ENCODE data around the gene PSMC4.

Gene PSMC4

DNA sequence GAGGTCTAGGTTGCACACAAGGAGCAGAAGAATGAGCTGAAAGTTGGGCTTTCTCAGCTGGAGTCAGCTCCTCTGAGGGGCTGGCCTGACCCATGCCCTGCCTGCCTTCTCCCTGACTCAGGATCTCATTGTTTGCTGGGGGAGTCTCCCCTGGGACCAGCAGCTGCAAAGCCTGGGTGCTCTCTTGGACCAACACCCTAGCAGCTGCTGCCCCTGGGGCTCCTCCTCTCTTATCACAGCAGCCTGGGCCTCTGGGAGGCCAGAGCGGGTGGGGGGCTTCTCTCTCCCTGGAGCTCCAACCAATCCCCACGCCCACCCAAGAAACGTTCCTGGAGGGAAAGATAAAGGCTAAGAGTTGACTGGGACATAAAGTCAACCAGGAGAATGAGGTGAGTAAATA, 34.9 kb upstream of the PSMC4 start:
- peak overlapping the region; percentile 2 for H3K4me3 ChIP-seq (ENCODE audit: low read length)
- H3K36me3 ChIP-seq (ENCODE audit: control insufficient read depth, insufficient read depth, low read length), result no peaks in the 10 kb centered on the region
- no peaks in the 10 kb centered on the region for H3K9me3 ChIP-seq (ENCODE audit: control insufficient read depth, low read length)
- H3K27me3 ChIP-seq (ENCODE audit: control insufficient read depth, insufficient read depth, low read length), result no peaks in the 10 kb centered on the region
- H3K4me1 ChIP-seq (ENCODE audit: control insufficient read depth, insufficient read depth, low read length), result peaks cover 47% of the 10 kb centered on the region
- H3K9ac ChIP-seq (ENCODE audit: low read length), result peak overlapping the region; percentile 54

- Histone ChIP-seq H3K4me3 (ENCODE audit: low read length) (peak overlapping the region; percentile 2), H3K9ac (ENCODE audit: low read length) (peak overlapping the region; percentile 50), H3K9me3 (ENCODE audit: control insufficient read depth, low read length) (no peaks in the 10 kb centered on the region), H3K27me3 (ENCODE audit: control insufficient read depth, insufficient read depth, low read length) (no peaks in the 10 kb centered on the region), H3K4me1 (ENCODE audit: control insufficient read depth, insufficient read depth, low read length) (peaks cover 53% of the 10 kb centered on the region), H3K36me3 (ENCODE audit: control insufficient read depth, insufficient read depth, low read length) (no peaks in the 10 kb centered on the region)
Measured at GRCh38 chr19:39936622-39937021, 34.3 kb upstream of the PSMC4 start.

DNA sequence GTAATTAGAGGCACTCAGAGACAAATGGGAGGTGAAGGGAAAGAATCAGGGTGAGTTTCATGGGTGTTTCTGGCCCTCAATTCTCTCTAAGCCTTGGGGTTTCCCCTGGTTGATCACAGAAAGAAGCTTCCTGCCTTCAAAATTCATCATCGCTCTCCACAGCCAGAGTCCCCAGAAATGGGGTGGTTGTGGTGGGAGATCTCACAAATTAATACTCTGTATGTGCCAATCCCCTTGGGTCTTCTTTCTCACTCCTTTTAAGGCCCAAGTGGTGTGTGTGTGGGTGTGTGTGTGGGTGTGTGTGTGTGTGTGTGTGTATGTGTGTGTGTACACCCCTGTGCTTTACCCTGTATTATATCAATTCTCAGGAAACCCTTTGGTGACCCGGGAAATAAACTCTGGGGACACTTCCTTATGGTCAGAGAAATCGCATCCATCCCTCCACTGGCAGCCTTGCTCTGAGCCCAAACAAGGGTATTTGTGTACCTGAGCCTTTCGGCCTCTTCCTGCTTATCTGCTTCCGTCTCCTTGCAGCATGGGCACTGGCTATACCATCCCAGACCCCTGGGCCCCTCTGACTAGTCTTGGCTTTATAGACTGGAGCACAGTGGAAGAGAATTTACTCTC, 33.8 kb upstream of the PSMC4 start:
- peaks cover 59% of the 10 kb centered on the region for H3K4me1 ChIP-seq (ENCODE audit: control insufficient read depth, insufficient read depth, low read length)
- no peaks in the 10 kb centered on the region for H3K36me3 ChIP-seq (ENCODE audit: control insufficient read depth, insufficient read depth, low read length)
- H3K9me3 ChIP-seq (ENCODE audit: control insufficient read depth, low read length), result no peaks in the 10 kb centered on the region
- no peak overlapping the region for H3K4me3 ChIP-seq (ENCODE audit: low read length)
- H3K27me3 ChIP-seq (ENCODE audit: control insufficient read depth, insufficient read depth, low read length), result no peaks in the 10 kb centered on the region
- peak overlapping the region; percentile 47 for H3K9ac ChIP-seq (ENCODE audit: low read length)

- Histone ChIP-seq H3K4me1 (ENCODE audit: control insufficient read depth, insufficient read depth, low read length) (peaks cover 64% of the 10 kb centered on the region), H3K36me3 (ENCODE audit: control insufficient read depth, insufficient read depth, low read length) (no peaks in the 10 kb centered on the region), H3K27me3 (ENCODE audit: control insufficient read depth, insufficient read depth, low read length) (no peaks in the 10 kb centered on the region), H3K9ac (ENCODE audit: low read length) (peak overlapping the region; percentile 47), H3K4me3 (ENCODE audit: low read length) (no peak overlapping the region), H3K9me3 (ENCODE audit: control insufficient read depth, low read length) (no peaks in the 10 kb centered on the region)
Measured at GRCh38 chr19:39937787-39938186, 33.2 kb upstream of the PSMC4 start.

- Histone ChIP-seq H3K36me3 (ENCODE audit: control insufficient read depth, insufficient read depth, low read length) (no peaks in the 10 kb centered on the region), H3K27me3 (ENCODE audit: control insufficient read depth, insufficient read depth, low read length) (no peaks in the 10 kb centered on the region), H3K9me3 (ENCODE audit: control insufficient read depth, low read length) (no peaks in the 10 kb centered on the region), H3K9ac (ENCODE audit: low read length) (no peak overlapping the region), H3K4me1 (ENCODE audit: control insufficient read depth, insufficient read depth, low read length) (peaks cover 70% of the 10 kb centered on the region), H3K4me3 (ENCODE audit: low read length) (no peak overlapping the region)
Measured at GRCh38 chr19:39939556-39939955, 31.4 kb upstream of the PSMC4 start.

DNA sequence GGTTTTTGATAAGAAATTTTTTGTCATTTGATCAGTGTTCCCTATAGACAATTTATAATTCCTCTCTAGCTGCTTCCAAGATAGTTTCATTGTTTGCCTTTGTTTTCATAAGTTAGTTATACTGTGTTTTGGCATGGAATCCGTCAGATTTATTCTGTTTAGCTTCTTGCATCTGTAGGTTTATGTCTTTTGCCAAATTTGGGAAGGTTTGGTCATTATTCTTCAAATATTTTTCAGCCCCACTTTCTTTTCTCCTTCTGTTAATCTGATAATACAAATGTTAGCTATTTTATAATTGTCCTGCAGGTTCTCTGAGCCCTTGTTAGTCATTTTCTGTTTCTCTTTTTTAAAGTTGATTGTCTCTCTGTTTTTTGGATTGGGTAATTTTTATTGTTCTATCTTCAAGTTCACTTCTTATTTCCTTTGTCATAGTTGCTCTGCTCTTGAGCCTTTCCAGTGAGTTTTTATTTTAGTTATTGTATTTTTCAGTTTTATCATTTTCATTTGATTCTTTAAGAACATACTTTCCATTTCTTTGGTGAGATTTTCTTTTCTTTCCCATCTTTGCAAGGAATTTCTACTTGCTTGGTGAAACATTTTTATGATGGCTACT, 30.6 kb upstream of the PSMC4 start:
- H3K9me3 ChIP-seq (ENCODE audit: control insufficient read depth, low read length), result no peaks in the 10 kb centered on the region
- H3K27me3 ChIP-seq (ENCODE audit: control insufficient read depth, insufficient read depth, low read length), result no peaks in the 10 kb centered on the region
- peaks cover 70% of the 10 kb centered on the region for H3K4me1 ChIP-seq (ENCODE audit: control insufficient read depth, insufficient read depth, low read length)
- H3K9ac ChIP-seq (ENCODE audit: low read length), result no peak overlapping the region
- no peak overlapping the region for H3K4me3 ChIP-seq (ENCODE audit: low read length)
- no peaks in the 10 kb centered on the region for H3K36me3 ChIP-seq (ENCODE audit: control insufficient read depth, insufficient read depth, low read length)

- no peaks in the 10 kb centered on the region for H3K27me3 ChIP-seq (ENCODE audit: control insufficient read depth, insufficient read depth, low read length)
- peak overlapping the region; percentile 2 for H3K9ac ChIP-seq (ENCODE audit: low read length)
- H3K4me1 ChIP-seq (ENCODE audit: control insufficient read depth, insufficient read depth, low read length), result peaks cover 70% of the 10 kb centered on the region
- no peak overlapping the region for H3K4me3 ChIP-seq (ENCODE audit: low read length)
- no peaks in the 10 kb centered on the region for H3K9me3 ChIP-seq (ENCODE audit: control insufficient read depth, low read length)
- no peaks in the 10 kb centered on the region for H3K36me3 ChIP-seq (ENCODE audit: control insufficient read depth, insufficient read depth, low read length)
Measured at GRCh38 chr19:39941151-39941550, 29.8 kb upstream of the PSMC4 start.

DNA sequence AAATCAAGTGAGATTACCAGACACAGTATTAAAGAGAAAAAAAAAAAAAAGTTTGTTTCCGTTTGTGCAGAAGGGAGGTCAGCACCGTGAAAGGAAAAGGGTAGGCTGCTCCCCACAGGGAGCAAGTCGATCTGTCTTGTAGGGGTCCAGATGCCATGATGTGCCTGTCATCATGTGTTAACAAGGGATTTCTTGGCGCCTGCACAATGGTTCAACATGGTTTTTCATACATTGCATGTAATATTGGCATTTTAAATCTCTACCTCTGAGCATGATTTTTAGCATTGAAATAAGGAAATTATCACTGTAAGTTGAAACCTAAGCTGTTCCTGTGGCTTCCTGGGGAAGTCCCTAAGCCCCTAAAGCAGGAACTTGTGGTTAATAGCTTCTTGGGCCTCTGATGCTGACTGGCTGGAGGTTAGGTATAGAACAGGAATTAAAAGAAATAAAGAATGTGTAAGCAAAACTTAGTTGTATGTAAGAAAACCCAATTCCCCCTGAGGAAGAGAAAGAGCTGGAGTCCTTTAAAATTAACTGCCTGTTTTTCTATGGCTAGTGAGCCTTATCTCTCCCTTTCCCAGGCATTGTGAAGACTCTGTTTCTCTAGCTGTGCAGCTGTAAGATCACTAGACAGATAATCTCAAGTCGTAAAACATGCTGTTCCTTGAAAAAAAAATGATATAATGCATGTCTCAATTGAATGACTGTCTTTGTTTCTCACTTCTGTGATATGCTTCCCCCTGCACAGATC, 29.2 kb upstream of the PSMC4 start:
- no peaks in the 10 kb centered on the region for H3K27me3 ChIP-seq (ENCODE audit: control insufficient read depth, insufficient read depth, low read length)
- no peaks in the 10 kb centered on the region for H3K36me3 ChIP-seq (ENCODE audit: control insufficient read depth, insufficient read depth, low read length)
- H3K9me3 ChIP-seq (ENCODE audit: control insufficient read depth, low read length), result no peaks in the 10 kb centered on the region
- peak overlapping the region; percentile 2 for H3K9ac ChIP-seq (ENCODE audit: low read length)
- H3K4me1 ChIP-seq (ENCODE audit: control insufficient read depth, insufficient read depth, low read length), result peaks cover 70% of the 10 kb centered on the region
- peak overlapping the region; percentile 12 for H3K4me3 ChIP-seq (ENCODE audit: low read length)

GRCh38 chr19:39942366-39942730, 28.6 kb upstream of the PSMC4 start:
- Histone ChIP-seq H3K36me3 (ENCODE audit: control insufficient read depth, insufficient read depth, low read length) (no peaks in the 10 kb centered on the region), H3K9me3 (ENCODE audit: control insufficient read depth, low read length) (no peaks in the 10 kb centered on the region), H3K27me3 (ENCODE audit: control insufficient read depth, insufficient read depth, low read length) (no peaks in the 10 kb centered on the region), H3K9ac (ENCODE audit: low read length) (peak overlapping the region; percentile 2), H3K4me3 (ENCODE audit: low read length) (peak overlapping the region; percentile 12), H3K4me1 (ENCODE audit: control insufficient read depth, insufficient read depth, low read length) (peaks cover 67% of the 10 kb centered on the region)

GRCh38 chr19:39943586-39943985, 27.4 kb upstream of the PSMC4 start:
- H3K36me3 ChIP-seq (ENCODE audit: control insufficient read depth, insufficient read depth, low read length), result no peaks in the 10 kb centered on the region
- H3K4me1 ChIP-seq (ENCODE audit: control insufficient read depth, insufficient read depth, low read length), result peaks cover 57% of the 10 kb centered on the region
- no peaks in the 10 kb centered on the region for H3K27me3 ChIP-seq (ENCODE audit: control insufficient read depth, insufficient read depth, low read length)
- H3K9me3 ChIP-seq (ENCODE audit: control insufficient read depth, low read length), result no peaks in the 10 kb centered on the region
- H3K4me3 ChIP-seq (ENCODE audit: low read length), result no peak overlapping the region
- H3K9ac ChIP-seq (ENCODE audit: low read length), result peak overlapping the region; percentile 51

DNA sequence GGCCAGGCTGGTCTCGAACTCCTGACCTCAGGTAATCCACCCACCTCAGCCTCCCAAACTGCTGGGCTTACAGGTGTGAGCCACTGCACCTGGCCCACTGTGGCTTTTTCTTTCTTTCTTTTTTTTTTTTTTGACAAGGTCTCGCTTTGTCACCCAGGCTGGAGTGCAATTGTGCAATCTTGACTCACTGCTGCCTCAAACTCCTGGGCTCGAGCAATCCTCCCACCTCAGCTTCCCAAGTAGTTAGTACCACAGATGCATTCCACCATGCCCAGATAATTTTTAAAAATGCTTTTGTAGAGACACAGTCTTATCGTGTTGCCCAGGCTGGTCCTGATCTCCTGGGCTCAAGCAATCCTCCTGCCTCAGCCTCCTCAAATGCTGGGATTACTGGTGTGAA, 24.4 kb upstream of the PSMC4 start:
- Histone ChIP-seq H3K36me3 (ENCODE audit: control insufficient read depth, insufficient read depth, low read length) (no peaks in the 10 kb centered on the region), H3K27me3 (ENCODE audit: control insufficient read depth, insufficient read depth, low read length) (no peaks in the 10 kb centered on the region)

DNA sequence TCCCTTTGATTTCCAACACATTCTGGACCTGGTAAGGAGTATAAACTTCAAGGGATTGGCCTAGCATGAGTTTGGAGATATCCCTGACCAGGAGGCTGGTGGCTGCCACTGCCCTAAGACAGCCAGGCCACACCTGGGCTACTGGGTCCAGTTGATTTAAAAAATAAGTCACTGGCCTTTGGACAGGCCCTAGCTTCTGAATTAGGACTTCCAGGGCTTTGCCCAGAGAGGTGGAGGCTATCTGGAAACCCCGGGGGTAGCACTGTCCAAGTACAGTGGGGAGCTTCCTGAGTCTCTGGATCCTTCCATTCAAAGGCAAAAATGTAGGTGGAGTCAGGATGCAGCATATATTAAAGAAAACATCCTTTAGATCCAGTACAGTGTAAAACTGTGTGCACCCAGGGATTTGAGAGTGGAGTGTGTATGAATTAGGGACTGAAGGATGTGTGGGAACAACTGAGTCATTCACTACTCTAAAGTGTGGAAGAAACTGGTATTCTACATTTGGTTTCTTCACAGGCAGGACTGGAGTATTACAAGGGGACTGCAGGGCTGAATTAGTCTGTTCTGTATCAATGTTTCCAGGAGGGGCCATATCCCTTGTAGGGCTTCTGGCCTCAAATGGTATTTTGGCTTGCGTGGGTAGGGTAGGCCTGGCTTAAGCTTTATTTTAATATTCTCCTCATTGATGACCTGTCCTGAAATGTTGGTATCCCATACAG, 21.8 kb upstream of the PSMC4 start:
- H3K36me3 ChIP-seq (ENCODE audit: control insufficient read depth, insufficient read depth, low read length), result no peaks in the 10 kb centered on the region
- H3K27me3 ChIP-seq (ENCODE audit: control insufficient read depth, insufficient read depth, low read length), result no peaks in the 10 kb centered on the region
- no peak overlapping the region for H3K9ac ChIP-seq (ENCODE audit: low read length)
- peaks cover 41% of the 10 kb centered on the region for H3K4me1 ChIP-seq (ENCODE audit: control insufficient read depth, insufficient read depth, low read length)
- H3K4me3 ChIP-seq (ENCODE audit: low read length), result no peak overlapping the region
- no peaks in the 10 kb centered on the region for H3K9me3 ChIP-seq (ENCODE audit: control insufficient read depth, low read length)

More for the DNA sequence above, 24.4 kb upstream of the PSMC4 start:
- no peak overlapping the region for H3K9ac ChIP-seq (ENCODE audit: low read length)
- H3K4me3 ChIP-seq (ENCODE audit: low read length), result no peak overlapping the region
- peaks cover 50% of the 10 kb centered on the region for H3K4me1 ChIP-seq (ENCODE audit: control insufficient read depth, insufficient read depth, low read length)
- H3K9me3 ChIP-seq (ENCODE audit: control insufficient read depth, low read length), result no peaks in the 10 kb centered on the region

Measured in mucosa of stomach (tissue), 1 donor.